Breast epithelium (tissue), 4 donors: ENCODE results near the gene ABTB2. TPM values are rescaled to one million over a fixed set of nuclear protein-coding genes. Genes with fewer than 3 reads are reported as not detected.

Experiments
- DNase-seq, 2 donors: peaks; one replicate each; pipeline ENCODE4 v3.0.0-alpha.2; 2019; ENCODE audit warnings: low spot score in 2 of 2
- H3K27ac ChIP-seq, 2 donors: fragments of 200-600 bp; sonication (generic) in 1 of 2; one replicate each; pipeline ENCODE4 v1.5.1; 2016 to 2019; ENCODE audit warnings: mild to moderate bottlenecking in 1 of 2
- H3K27me3 ChIP-seq, 2 donors: fragments of 200-600 bp; sonication (generic) in 1 of 2; one replicate each; pipeline versions ENCODE4 v1.5.1 to v1.6.0; 2017 to 2019; ENCODE audit warnings: control low read depth in 1 of 2, mild to moderate bottlenecking in 1 of 2
- H3K36me3 ChIP-seq: fragments of 200-600 bp; one replicate; pipeline ENCODE4 v1.5.1; 2019
- H3K4me1 ChIP-seq, 2 donors: fragments of 200-600 bp; sonication (generic); one replicate each; pipeline ENCODE4 v1.5.1; 2016 to 2019; ENCODE audit warnings: control low read depth in 1 of 2
- H3K4me3 ChIP-seq, 3 donors: fragments of 200-600 bp; sonication (generic); 1 replicate in 2 of 3; 2 replicates in 1 of 3; pipeline ENCODE4 v1.5.1; 2016 to 2019; ENCODE audit warnings: mild to moderate bottlenecking in 3 of 3, moderate library complexity in 2 of 3
- H3K9me3 ChIP-seq, 2 donors: fragments of 200-600 bp; sonication (generic) in 1 of 2; one replicate each; pipeline ENCODE4 v1.5.1; 2016 to 2019; ENCODE audit warnings: control low read depth in 1 of 2
- POLR2A ChIP-seq: fragments of 450-650 bp; IDR thresholded peaks from one replicate; pipeline ENCODE4 v1.6.1; 2016; ENCODE audit warnings: antibody characterized with exemption, mild to moderate bottlenecking, moderate library complexity
- POLR2AphosphoS5 ChIP-seq, 3 donors: sonication (generic); formaldehyde crosslinking; IDR thresholded peaks; one replicate each; pipeline ENCODE4 v1.6.1; 2017; ENCODE audit warnings: antibody characterized with exemption in 3 of 3
- intact Hi-C: fragments of 100-400 bp; cut with DNase I; formaldehyde crosslinking; loops from one replicate; pipeline ENCODE4 v1.15.1; 2023; ENCODE audit warnings: low total_unique reads
- total RNA-seq, 3 donors: library from RNA; depleted of rRNA; stranded (reverse); fragments of >200 nt; gene quantifications; one replicate each; pipeline ENCODE4 v1.1.0, GENCODE V29; 2016
- TF ChIP-seq, protein P1 (sequence below), 3 donors: fragments of 450-650 bp; IDR thresholded peaks; one replicate each; pipeline ENCODE4 v1.5.1; 2016 to 2017; ENCODE audit warnings: antibody characterized with exemption in 3 of 3, mild to moderate bottlenecking in 3 of 3, moderate library complexity in 3 of 3

ABTB2 gene
- total RNA-seq, 3 donors from 2014 or later: 1.3 to 5.6 (median 1.9) TPM

- Histone ChIP-seq H3K4me3 (no peak overlapping the region), H3K27me3 (no peaks in the 10 kb centered on the region), H3K4me1 (no peaks in the 10 kb centered on the region), H3K36me3 (no peaks in the 10 kb centered on the region), H3K27ac (no peak overlapping the region), H3K9me3 (no peaks in the 10 kb centered on the region)
- intact Hi-C loops: no loop called here
- no peak for DNase-seq
- TF ChIP-seq POLR2A: no peak
- TF ChIP-seq POLR2AphosphoS5 (IDR thresholded peaks at IDR 0.05): no peak
- TF ChIP-seq, protein P1, sequence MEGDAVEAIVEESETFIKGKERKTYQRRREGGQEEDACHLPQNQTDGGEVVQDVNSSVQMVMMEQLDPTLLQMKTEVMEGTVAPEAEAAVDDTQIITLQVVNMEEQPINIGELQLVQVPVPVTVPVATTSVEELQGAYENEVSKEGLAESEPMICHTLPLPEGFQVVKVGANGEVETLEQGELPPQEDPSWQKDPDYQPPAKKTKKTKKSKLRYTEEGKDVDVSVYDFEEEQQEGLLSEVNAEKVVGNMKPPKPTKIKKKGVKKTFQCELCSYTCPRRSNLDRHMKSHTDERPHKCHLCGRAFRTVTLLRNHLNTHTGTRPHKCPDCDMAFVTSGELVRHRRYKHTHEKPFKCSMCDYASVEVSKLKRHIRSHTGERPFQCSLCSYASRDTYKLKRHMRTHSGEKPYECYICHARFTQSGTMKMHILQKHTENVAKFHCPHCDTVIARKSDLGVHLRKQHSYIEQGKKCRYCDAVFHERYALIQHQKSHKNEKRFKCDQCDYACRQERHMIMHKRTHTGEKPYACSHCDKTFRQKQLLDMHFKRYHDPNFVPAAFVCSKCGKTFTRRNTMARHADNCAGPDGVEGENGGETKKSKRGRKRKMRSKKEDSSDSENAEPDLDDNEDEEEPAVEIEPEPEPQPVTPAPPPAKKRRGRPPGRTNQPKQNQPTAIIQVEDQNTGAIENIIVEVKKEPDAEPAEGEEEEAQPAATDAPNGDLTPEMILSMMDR (IDR thresholded peaks at IDR 0.05): no peak
Observed at GRCh38 chr11:34224434-34224966, 133.3 kb downstream of the ABTB2 start.

- intact Hi-C loops: no loop called here
- Histone ChIP-seq H3K9me3 (no peaks in the 10 kb centered on the region), H3K36me3 (no peaks in the 10 kb centered on the region), H3K27me3 (no peaks in the 10 kb centered on the region), H3K4me3 (no peak overlapping the region), H3K27ac (no peak overlapping the region), H3K4me1 (no peaks in the 10 kb centered on the region)
- no peak for DNase-seq
- TF ChIP-seq POLR2AphosphoS5 (IDR thresholded peaks at IDR 0.05) (no peak), POLR2A (no peak)
- TF ChIP-seq, protein P1 (IDR thresholded peaks at IDR 0.05): no peak
Observed at GRCh38 chr11:34223907-34224306, 133.9 kb downstream of the ABTB2 start.

DNA sequence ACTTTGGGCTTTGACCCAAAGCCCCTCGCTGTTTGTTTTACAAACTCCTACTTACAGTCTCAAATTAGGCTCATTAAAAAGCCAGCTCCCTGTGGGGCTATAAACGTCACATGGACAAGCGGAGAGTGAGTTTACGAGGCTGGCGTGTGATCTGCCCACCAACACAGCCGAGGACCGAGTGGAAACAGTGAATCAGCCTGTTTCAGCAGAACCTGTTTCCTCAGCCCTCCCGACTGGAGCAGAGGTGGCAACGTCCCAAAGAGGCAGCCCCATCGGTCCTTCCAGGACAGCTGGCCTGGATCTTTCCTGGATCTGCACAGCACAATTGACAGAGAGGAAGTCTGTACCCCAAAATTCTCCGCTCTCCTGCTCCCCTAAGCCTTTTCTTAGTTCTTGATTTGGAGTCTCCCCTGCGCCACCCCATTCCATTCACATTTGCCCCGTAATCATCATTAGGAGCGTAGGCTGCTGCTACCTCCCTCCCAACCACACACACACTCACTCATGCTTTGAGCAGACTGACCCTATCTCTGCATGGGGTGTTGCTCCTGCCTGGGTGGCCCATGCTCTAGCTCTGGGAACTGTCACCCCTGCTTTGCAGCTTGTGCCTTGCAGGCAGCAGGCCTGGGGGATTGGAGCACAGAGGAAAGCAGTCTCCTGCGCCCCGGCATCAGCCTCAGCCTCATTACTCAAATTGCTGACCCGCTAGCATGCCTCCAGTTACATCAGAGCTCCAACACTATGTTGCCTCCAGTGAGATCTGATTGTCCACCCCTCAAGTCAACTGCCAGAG lies 134.6 kb downstream of the ABTB2 start:
- Histone ChIP-seq H3K27ac (no peak overlapping the region), H3K4me1 (no peaks in the 10 kb centered on the region), H3K4me3 (no peak overlapping the region), H3K9me3 (no peaks in the 10 kb centered on the region), H3K27me3 (no peaks in the 10 kb centered on the region), H3K36me3 (no peaks in the 10 kb centered on the region)
- intact Hi-C loops: no loop called here
- DNase-seq: no peak
- TF ChIP-seq POLR2A: no peak
- TF ChIP-seq POLR2AphosphoS5 (IDR thresholded peaks at IDR 0.05): peak in 1 of 3 donors; percentile 30
- TF ChIP-seq, protein P1 (IDR thresholded peaks at IDR 0.05): no peak

DNA sequence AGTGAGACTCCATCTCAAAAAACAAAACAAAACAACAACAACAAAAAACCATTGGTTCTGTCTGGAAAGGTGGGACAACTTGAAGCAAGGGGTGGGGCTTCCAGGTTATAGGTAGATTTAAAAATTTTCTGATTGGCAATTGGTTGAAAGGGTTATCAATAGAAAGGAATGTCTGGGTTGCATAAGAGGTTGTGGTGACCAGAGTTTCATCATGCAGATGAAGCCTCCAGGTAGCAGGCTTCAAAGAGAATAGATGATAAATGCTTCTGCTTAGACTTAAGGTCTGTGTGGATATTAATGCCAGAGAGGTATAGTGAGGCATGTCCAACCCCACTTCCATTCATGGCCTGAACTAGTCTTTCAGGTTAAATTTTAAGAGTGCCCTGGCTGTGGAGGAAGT lies 135.8 kb downstream of the ABTB2 start:
- H3K9me3 ChIP-seq: no peaks in the 10 kb centered on the region
- intact Hi-C loops: no loop called here

GRCh38 chr11:34219941-34220370 lies 137.9 kb downstream of the ABTB2 start:
- no peaks in the 10 kb centered on the region for H3K9me3 ChIP-seq
- no peaks in the 10 kb centered on the region for H3K4me1 ChIP-seq
- no peaks in the 10 kb centered on the region for H3K27me3 ChIP-seq
- DNase-seq: no peak
- no peak overlapping the region for H3K27ac ChIP-seq
- intact Hi-C loops: no loop called here
- no peak overlapping the region for H3K4me3 ChIP-seq
- TF ChIP-seq, protein P1 (IDR thresholded peaks at IDR 0.05): no peak
- no peaks in the 10 kb centered on the region for H3K36me3 ChIP-seq

More for the DNA sequence above, 135.8 kb downstream of the ABTB2 start:
- no peaks in the 10 kb centered on the region for H3K4me1 ChIP-seq
- H3K27ac ChIP-seq: no peak overlapping the region
- H3K4me3 ChIP-seq: no peak overlapping the region
- H3K36me3 ChIP-seq: no peaks in the 10 kb centered on the region
- TF ChIP-seq, protein P1 (IDR thresholded peaks at IDR 0.05): no peak
- TF ChIP-seq POLR2AphosphoS5 (IDR thresholded peaks at IDR 0.05): no peak
- TF ChIP-seq POLR2A: no peak
- no peak for DNase-seq
- no peaks in the 10 kb centered on the region for H3K27me3 ChIP-seq
